ENCODE data around the gene FSD1. TPM values are rescaled to one million over a fixed set of nuclear protein-coding genes. Genes with fewer than 3 reads are reported as not detected.

Gene FSD1
- total and polyA plus RNA-seq, 10 of the 15 experiments (the other 5 are each of a cell fraction or from before 2014, with no cell fraction given): 0.15 to 5.1 (median 4.0) TPM; not detected in 1

DNA sequence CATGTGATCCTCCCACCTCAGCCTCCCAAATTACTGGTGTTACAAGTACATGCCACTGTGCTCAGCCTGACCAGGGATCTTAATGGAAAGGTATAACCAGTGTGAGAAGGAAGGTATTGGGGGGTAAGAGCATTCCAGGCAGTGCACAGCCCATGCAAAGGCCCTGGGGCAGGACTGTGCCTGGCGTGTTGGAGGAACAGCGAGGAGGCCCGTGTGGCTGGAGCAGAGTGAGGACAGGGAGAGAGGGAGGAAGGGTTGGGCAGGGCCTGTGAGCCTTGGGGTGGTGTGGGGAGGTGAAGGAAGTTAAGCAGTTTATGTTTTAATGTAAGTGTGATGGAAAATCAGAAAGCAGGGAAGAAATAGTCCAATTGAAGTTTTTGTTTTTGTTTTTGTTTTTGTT, 3.8 kb upstream of the FSD1 start:
- no peak overlapping the region for H3K9ac ChIP-seq (ENCODE audit: control insufficient read depth, insufficient read depth, low read length)
- no peaks in the 10 kb centered on the region for H3K4me1 ChIP-seq (ENCODE audit: control insufficient read depth, insufficient read depth, low read length)
- POLR2A ChIA-PET: no interaction called here
- no peak overlapping the region for H3K4me3 ChIP-seq
- SMC1A ChIA-PET (ENCODE audit: uncharacterized antibody, unreplicated experiment): no interaction called here
- H2AFZ ChIP-seq (ENCODE audit: control insufficient read depth, low read depth, low read length): no peak overlapping the region
- no peaks in the 10 kb centered on the region for H3K27me3 ChIP-seq (replicated peaks in 1 of 2; ENCODE audit: control insufficient read depth in 2 of 2, insufficient read depth in 2 of 2, low read length in 1 of 2)
- RAD21 ChIA-PET (ENCODE audit: unreplicated experiment): no interaction called here
- no peaks in the 10 kb centered on the region for H3K9me3 ChIP-seq (replicated peaks; ENCODE audit: control insufficient read depth, insufficient read depth, low read length)
- no peak for TF ChIP-seq KLF5 (IDR thresholded peaks at IDR 0.05; ENCODE audit: partially characterized antibody)
- TF ChIP-seq HCFC1 (IDR thresholded peaks at IDR 0.05; ENCODE audit: low read length): no peak
- no peak for TF ChIP-seq POU2F2 (IDR thresholded peaks at IDR 0.05; ENCODE audit: borderline replicate concordance, low read depth, low read length)
- no peak for TF ChIP-seq SPI1 (IDR thresholded peaks at IDR 0.05; ENCODE audit: borderline replicate concordance, insufficient read depth, low read depth, low read length)
- TF ChIP-seq MEF2B (IDR thresholded peaks at IDR 0.05; ENCODE audit: partially characterized antibody, poor library complexity, severe bottlenecking): no peak
- no peak for TF ChIP-seq ZNF24 (IDR thresholded peaks at IDR 0.05)
- TF ChIP-seq ZNF217 (IDR thresholded peaks at IDR 0.05): no peak
- no peak for TF ChIP-seq IKZF2 (IDR thresholded peaks at IDR 0.05)
- no peak for TF ChIP-seq PRDM15 (CRISPR knock-in tag; IDR thresholded peaks at IDR 0.05)
- TF ChIP-seq TAF1 (IDR thresholded peaks at IDR 0.05; ENCODE audit: borderline replicate concordance, low read depth, low read length): no peak
- no peak for TF ChIP-seq MAX (IDR thresholded peaks at IDR 0.05; ENCODE audit: low read depth, low read length)
- DNase-seq (ENCODE audit: low read depth, low spot score): no peak
- no peak for FAIRE-seq
- intact Hi-C loops (cut with micrococcal nuclease; ENCODE audit: unreplicated experiment): no loop called here
- CTCF ChIA-PET: no interaction called here
- H3K27ac ChIP-seq (ENCODE audit: control insufficient read depth, insufficient read depth): no peak overlapping the region
- no TSS peak for BruUV-seq (replicated peaks)
- no peak for ATAC-seq
- H3K4me2 ChIP-seq (ENCODE audit: control insufficient read depth, insufficient read depth): no peak overlapping the region
- in situ Hi-C loops (cut with MboI): no loop called here
- H3K36me3 ChIP-seq (ENCODE audit: control insufficient read depth in 2 of 2, insufficient read depth in 2 of 2, low read length in 1 of 2): no peaks in the 10 kb centered on the region
- H4K20me1 ChIP-seq (ENCODE audit: control insufficient read depth, insufficient read depth): no peaks in the 10 kb centered on the region
- 40% methylated on average over 3 of the region's 3 CpGs for WGBS (ENCODE audit: insufficient coverage, insufficient replicate concordance, low lambda C conversion rate, missing lambda C conversion rate)
- H3K79me2 ChIP-seq (ENCODE audit: control insufficient read depth, insufficient read depth, low read length): no peaks in the 10 kb centered on the region
